ENCODE measurements around the gene GAB3.

- TF ChIP-seq CTCF (IDR thresholded peaks at IDR 0.05) (no peak), POLR2A (IDR thresholded peaks at IDR 0.05) (no peak)
Measured at GRCh38 chrX:154648931-154649330, 101.9 kb downstream of the GAB3 start.

Data from right lobe of liver (tissue), 4 donors.